ENCODE results near the gene PCDH9.

The PCDH9 gene

GRCh38 chr13:67152085-67152484 is 78.1 kb downstream of the PCDH9 start:
- TF ChIP-seq CTCF (IDR thresholded peaks at IDR 0.05), result no peak

- no peak for TF ChIP-seq CTCF (IDR thresholded peaks at IDR 0.05)
These were observed 78.5 kb downstream of the PCDH9 start for GRCh38 chr13:67151652-67152051.

GRCh38 chr13:67150608-67151007 is 79.5 kb downstream of the PCDH9 start:
- TF ChIP-seq CTCF (IDR thresholded peaks at IDR 0.05), result no peak

GRCh38 chr13:67148161-67148571 is 82.0 kb downstream of the PCDH9 start:
- TF ChIP-seq CTCF (IDR thresholded peaks at IDR 0.05), result no peak

- TF ChIP-seq CTCF (IDR thresholded peaks at IDR 0.05), result no peak
These were observed 82.6 kb downstream of the PCDH9 start for GRCh38 chr13:67147342-67148133.

- no peak for TF ChIP-seq CTCF (IDR thresholded peaks at IDR 0.05)
These were observed 83.5 kb downstream of the PCDH9 start for GRCh38 chr13:67146523-67147130.

- no peak for TF ChIP-seq CTCF (IDR thresholded peaks at IDR 0.05)
These were observed 84.2 kb downstream of the PCDH9 start for GRCh38 chr13:67145950-67146349.

Data from LNCAP (cell line).